ENCODE data around the gene DZANK1. TPM values are rescaled to one million over a fixed set of nuclear protein-coding genes. Genes with fewer than 3 reads are reported as not detected.
"Not testable (repeated sequence)": the region's sequence is repeated elsewhere in the genome, so short reads cannot be mapped to it uniquely, and the experiment has no call there.

DZANK1 gene
- total RNA-seq, 1 donor from 2014 or later, result 1.9 TPM

GRCh38 chr20:18388860-18389259 lies 78.0 kb downstream of the DZANK1 start:
- no peaks in the 10 kb centered on the region for H3K9me3 Mint-ChIP-seq (ENCODE audit: low read depth)
- peaks cover 7% of the 10 kb centered on the region for H3K36me3 Mint-ChIP-seq (ENCODE audit: low read depth)
- no peak for TF ChIP-seq CTCF (IDR thresholded peaks at IDR 0.05)
- DNase-seq (ENCODE audit: low spot score), result no peak
- peaks cover 11% of the 10 kb centered on the region for H3K4me1 Mint-ChIP-seq (ENCODE audit: low read depth)
- no peak overlapping the region for H3K4me3 Mint-ChIP-seq (ENCODE audit: unreplicated experiment)
- no peaks in the 10 kb centered on the region for H3K27me3 Mint-ChIP-seq (ENCODE audit: low read depth)
- no peak overlapping the region for H3K27ac Mint-ChIP-seq (ENCODE audit: unreplicated experiment)

- Mint-ChIP-seq H3K4me1 (ENCODE audit: low read depth) (no peaks in the 10 kb centered on the region), H3K27me3 (ENCODE audit: low read depth) (peaks cover 3% of the 10 kb centered on the region), H3K27ac (ENCODE audit: unreplicated experiment) (no peak overlapping the region), H3K9me3 (ENCODE audit: low read depth) (no peaks in the 10 kb centered on the region), H3K36me3 (ENCODE audit: low read depth) (no peaks in the 10 kb centered on the region), H3K4me3 (ENCODE audit: unreplicated experiment) (no peak overlapping the region)
- no peak for TF ChIP-seq CTCF (IDR thresholded peaks at IDR 0.05)
- no peak for DNase-seq (ENCODE audit: low spot score)
Observed at GRCh38 chr20:18380908-18381529, 85.8 kb downstream of the DZANK1 start.

GRCh38 chr20:18377896-18378481 lies 88.8 kb downstream of the DZANK1 start:
- TF ChIP-seq CTCF (IDR thresholded peaks at IDR 0.05), result no peak
- no peak overlapping the region for H3K27ac Mint-ChIP-seq (ENCODE audit: unreplicated experiment)
- no peak for DNase-seq (ENCODE audit: low spot score)
- no peaks in the 10 kb centered on the region for H3K36me3 Mint-ChIP-seq (ENCODE audit: low read depth)
- H3K4me3 Mint-ChIP-seq (ENCODE audit: unreplicated experiment), result no peak overlapping the region
- H3K4me1 Mint-ChIP-seq (ENCODE audit: low read depth), result no peaks in the 10 kb centered on the region
- no peaks in the 10 kb centered on the region for H3K9me3 Mint-ChIP-seq (ENCODE audit: low read depth)
- H3K27me3 Mint-ChIP-seq (ENCODE audit: low read depth), result peaks cover 5% of the 10 kb centered on the region

GRCh38 chr20:18375551-18375950 lies 91.3 kb downstream of the DZANK1 start:
- not testable (repeated sequence) for H3K9me3 Mint-ChIP-seq (ENCODE audit: low read depth); DNase-seq (ENCODE audit: low spot score); H3K27ac Mint-ChIP-seq (ENCODE audit: unreplicated experiment); H3K36me3 Mint-ChIP-seq (ENCODE audit: low read depth); H3K4me3 Mint-ChIP-seq (ENCODE audit: unreplicated experiment); H3K4me1 Mint-ChIP-seq (ENCODE audit: low read depth)
- peaks cover 12% of the 10 kb centered on the region for H3K27me3 Mint-ChIP-seq (ENCODE audit: low read depth)

- no peaks in the 10 kb centered on the region for H3K4me1 Mint-ChIP-seq (ENCODE audit: low read depth)
- no peak overlapping the region for H3K27ac Mint-ChIP-seq (ENCODE audit: unreplicated experiment)
- DNase-seq (ENCODE audit: low spot score), result no peak
- TF ChIP-seq CTCF (IDR thresholded peaks at IDR 0.05), result no peak
- no peaks in the 10 kb centered on the region for H3K36me3 Mint-ChIP-seq (ENCODE audit: low read depth)
- H3K9me3 Mint-ChIP-seq (ENCODE audit: low read depth), result peaks cover 7% of the 10 kb centered on the region
- peaks cover 9% of the 10 kb centered on the region for H3K27me3 Mint-ChIP-seq (ENCODE audit: low read depth)
- no peak overlapping the region for H3K4me3 Mint-ChIP-seq (ENCODE audit: unreplicated experiment)
Observed at GRCh38 chr20:18372296-18372695, 94.5 kb downstream of the DZANK1 start.

GRCh38 chr20:18364768-18365167 lies 102.1 kb downstream of the DZANK1 start:
- no peak overlapping the region for H3K4me3 Mint-ChIP-seq (ENCODE audit: unreplicated experiment)
- DNase-seq (ENCODE audit: low spot score), result no peak
- TF ChIP-seq CTCF (IDR thresholded peaks at IDR 0.05), result no peak
- H3K36me3 Mint-ChIP-seq (ENCODE audit: low read depth), result no peaks in the 10 kb centered on the region
- H3K27ac Mint-ChIP-seq (ENCODE audit: unreplicated experiment), result no peak overlapping the region
- H3K4me1 Mint-ChIP-seq (ENCODE audit: low read depth), result no peaks in the 10 kb centered on the region
- H3K27me3 Mint-ChIP-seq (ENCODE audit: low read depth), result no peaks in the 10 kb centered on the region
- H3K9me3 Mint-ChIP-seq (ENCODE audit: low read depth), result peaks cover 11% of the 10 kb centered on the region

Measured in chondrocyte (in vitro differentiated cells).